SHP77 (cell line): Measurements from ENCODE around the gene SMAGP.
"Not testable (repeated sequence)": the region's sequence is repeated elsewhere in the genome, so short reads cannot be mapped to it uniquely, and the experiment has no call there.

Experiments
- DNase-seq, 2 experiments: peaks; one replicate each; lab custom pipeline; 2025; lab: John Stamatoyannopoulos, UW

SMAGP gene

DNA sequence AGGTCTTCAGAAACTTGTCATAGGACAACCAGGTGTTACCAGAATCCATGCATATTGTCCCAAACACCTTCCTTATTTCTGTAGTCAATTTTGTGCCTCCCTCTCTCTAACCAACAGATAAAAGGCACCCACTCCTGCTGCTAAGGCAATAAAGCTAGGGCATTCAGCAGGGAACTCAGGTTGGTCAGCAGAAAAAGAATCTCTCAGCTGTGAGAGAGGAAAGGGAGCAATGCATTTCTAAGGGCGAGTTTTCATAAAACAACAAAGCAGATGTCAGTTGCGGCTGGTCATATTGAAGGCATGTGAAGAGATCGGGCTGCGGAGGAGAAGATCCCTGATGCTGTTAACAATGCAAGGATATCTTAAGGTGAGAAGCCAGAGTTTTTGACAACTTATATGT is 45.0 kb downstream of the SMAGP start:
- no peak for DNase-seq

- DNase-seq, result no peak
Observed at GRCh38 chr12:51224625-51225024, 45.6 kb downstream of the SMAGP start.

- DNase-seq, result no peak
Observed at GRCh38 chr12:51222461-51222860, 47.8 kb downstream of the SMAGP start.

DNA sequence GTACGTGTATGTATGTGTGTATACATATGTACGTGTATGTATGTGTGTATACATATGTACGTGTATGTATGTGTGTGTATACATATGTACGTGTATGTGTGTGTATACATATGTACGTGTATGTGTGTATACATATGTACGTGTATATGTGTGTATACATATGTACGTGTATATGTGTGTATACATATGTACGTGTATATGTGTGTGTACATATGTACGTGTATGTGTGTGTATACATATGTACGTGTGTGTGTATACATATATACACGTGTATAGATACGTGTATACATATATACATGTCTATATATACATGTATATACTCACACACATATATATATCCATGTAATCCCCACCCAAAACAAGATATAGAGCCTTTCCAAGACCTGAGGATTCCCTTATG is 50.4 kb downstream of the SMAGP start:
- not testable (repeated sequence) for DNase-seq

DNA sequence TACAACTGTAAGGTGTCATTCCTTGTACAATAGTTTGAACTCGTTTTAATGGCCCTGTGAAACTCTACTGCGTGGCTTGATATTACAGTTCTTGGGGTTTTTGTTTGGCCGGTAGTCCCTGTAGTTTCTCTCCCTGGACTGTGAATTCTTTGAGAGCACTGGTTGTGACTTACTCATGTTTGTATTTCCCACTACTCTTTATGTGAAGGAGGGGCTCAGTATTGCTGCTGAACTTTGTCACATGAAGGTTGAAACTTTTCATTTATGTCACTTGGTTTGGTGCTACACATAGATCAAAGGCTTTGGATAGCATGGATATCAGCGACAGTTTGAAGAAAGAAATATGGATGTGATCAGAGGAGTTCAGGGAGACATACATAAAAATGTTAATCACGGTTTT is 50.9 kb downstream of the SMAGP start:
- no peak for DNase-seq

DNA sequence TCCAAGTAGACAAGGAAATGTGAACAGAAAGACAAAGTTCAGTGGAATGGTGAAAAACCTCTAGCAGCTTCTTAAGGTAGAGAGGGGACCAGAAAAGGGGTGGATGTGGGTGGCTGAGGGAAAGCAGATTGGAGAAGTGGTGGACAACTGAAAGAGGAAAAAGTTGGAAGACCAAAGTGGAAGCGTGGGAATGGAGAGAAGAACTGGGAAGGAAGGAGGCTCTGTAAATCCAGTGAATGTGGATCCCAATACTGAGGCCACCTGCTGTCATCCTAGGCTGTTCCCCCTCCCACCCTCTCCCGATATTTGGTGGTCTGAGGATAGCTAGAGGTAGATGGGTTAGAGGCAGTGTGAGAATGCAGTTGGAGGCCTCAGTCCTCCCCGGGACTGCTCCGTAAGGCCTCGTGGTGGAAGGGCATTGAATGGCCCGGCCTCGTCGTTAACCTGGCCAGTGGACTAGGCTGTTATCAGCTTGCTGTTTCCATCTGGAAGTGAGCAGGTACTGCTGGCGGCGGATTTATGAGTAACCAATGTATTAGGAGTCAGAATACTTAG is 51.5 kb downstream of the SMAGP start:
- DNase-seq, result peak; percentile 25 to 51

- DNase-seq, result peak; percentile 66 to 79
Observed at GRCh38 chr12:51217968-51218606, 52.1 kb downstream of the SMAGP start, which contains the start of gene POU6F1. Gene POU6F1, minus strand, starts transcription at chr12:51218062. Its CDS starts 11,226 bp downstream, at chr12:51206836.

GRCh38 chr12:51217133-51217967 is 52.9 kb downstream of the SMAGP start:
- peak in 1 of 2 experiments; percentile 0 for DNase-seq

GRCh38 chr12:51216642-51217041 is 53.6 kb downstream of the SMAGP start:
- no peak for DNase-seq

DNA sequence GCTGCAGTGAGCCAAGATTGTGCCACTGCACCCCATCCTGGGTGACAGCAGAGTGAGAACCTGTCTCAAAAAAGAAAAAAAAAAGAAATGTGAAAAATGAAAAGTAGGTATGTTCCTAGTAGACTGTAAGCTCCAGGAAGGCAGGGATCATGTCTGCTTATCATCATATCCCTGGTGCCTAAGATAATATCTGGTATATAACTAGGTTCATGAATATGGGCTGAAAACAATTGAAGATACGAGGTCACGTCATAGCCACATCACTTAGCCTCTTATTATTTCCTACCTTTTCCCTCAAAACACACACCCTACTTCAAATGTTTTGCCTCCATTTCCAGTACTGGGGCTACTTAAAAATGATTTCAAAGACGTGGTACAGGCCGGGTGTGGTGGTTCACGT is 55.3 kb downstream of the SMAGP start:
- DNase-seq, result no peak

GRCh38 chr12:51210690-51211395 is 59.4 kb downstream of the SMAGP start:
- no peak for DNase-seq

- DNase-seq, result no peak
Observed at GRCh38 chr12:51209259-51209658, 61.0 kb downstream of the SMAGP start.

- DNase-seq, result no peak
Observed at GRCh38 chr12:51208016-51208660, 62.1 kb downstream of the SMAGP start.

GRCh38 chr12:51205350-51205749 is 64.9 kb downstream of the SMAGP start:
- no peak for DNase-seq

GRCh38 chr12:51202718-51203117 is 67.5 kb downstream of the SMAGP start:
- DNase-seq, result no peak

DNA sequence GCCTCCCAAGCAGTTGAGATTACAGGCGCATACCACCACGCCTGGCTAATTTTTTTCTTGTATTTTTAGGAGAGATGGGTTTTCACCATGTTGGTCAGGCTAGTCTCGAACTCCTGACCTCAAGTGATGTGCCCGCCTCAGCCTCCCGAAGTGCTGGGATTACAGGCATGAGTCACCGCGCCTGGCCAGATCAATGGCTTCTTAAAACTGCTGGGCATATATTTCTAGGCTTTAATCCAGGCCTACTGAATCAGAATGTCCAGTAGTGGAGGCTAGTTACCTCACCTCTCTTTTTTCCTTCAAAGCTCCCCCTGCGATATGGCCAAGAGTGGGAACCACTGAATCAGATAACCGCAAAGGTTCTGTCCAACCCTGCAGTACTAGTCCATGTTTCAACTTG is 69.4 kb downstream of the SMAGP start:
- DNase-seq, result no peak

DNA sequence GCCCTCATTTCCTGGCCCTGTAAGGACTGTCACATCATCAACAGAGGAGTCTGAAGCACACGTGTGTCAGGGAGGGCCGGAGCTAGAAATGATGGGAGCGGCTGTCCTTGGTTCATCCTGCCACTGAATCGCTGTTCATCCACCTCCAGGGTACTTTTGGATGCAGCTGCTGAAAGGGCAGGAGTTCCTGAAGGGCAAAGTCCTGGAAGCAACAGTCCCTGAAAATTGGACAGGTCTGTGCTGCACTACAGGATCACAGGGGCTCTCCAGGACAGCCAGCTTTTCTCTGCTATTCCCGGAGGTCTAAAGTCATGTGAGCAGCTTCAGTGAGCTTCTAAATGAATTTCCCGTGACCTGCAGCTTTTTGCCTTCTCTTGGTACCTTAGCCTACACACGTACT is 70.1 kb downstream of the SMAGP start:
- no peak for DNase-seq

DNA sequence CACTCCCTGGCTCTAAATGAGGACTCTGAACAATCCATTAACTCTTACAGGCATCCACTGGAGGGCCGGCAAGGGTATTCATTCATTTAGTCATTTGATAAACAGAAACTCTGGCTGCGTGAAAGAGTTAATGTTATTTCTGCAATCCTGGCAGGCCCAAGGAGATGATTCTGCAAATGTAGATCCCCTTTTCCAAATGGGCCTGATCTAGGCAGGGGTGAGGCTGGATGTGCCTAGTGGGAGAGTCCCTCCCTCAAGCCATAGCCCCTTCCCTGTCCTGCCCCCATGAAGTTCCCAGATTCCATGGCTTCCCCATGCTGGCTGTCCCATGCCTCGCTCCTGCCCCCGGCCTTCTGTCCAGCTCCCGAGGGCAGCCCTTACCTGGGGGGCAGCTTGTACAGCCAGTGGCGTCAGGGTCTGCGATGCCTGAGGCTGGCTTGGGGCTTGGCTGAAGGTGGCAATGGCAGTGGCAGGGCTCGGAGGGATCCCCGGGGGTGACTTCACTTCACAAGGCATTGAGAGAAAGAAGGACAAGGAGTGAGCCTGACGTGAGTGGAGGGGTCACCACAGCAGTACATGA is 70.8 kb downstream of the SMAGP start:
- no peak for DNase-seq

- no peak for DNase-seq
Observed at GRCh38 chr12:51198568-51199365, 71.4 kb downstream of the SMAGP start.

DNA sequence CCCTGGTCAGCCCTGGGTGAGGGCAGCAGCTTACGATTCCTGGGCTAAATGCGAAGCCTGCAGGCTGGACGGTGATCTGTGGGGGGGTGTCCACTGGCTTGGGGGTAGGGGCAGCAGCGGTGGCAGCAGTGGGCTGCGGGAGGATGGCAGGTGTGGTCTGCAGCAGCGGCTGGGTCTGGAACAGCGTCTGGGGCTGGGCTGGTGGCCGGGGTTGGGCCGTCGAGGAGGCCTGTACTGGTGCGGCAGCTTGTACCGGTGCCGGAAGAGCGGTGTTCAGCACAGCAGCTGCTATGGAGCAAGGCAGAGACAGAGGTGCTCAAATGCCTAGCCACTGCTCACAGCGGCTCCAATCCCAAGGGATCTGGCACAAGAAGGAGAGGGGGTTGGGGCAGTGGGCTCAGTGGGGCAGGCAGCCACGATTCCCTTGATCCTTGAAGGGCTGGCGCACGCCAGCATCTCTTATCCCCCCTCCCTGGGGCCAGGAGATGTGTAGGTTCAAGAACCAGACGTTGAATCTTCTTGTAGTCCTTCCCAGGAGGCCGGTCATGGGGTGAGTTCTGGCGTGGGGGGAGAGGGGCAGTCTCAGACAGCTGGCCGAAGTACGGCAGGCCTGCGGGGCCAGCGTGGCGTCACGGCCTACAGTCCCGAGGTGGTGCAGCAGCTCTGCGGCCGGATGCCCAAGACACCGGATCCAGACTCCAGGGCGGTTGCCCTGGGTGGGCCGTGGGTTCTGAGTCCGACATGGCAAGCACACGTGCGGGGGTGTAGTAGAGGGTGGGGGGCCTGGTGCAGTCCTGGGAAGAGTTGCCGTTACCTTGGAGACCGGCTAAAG is 72.3 kb downstream of the SMAGP start:
- no peak for DNase-seq
